Measurements from ENCODE around the gene PAOX. TPM values are rescaled to one million over a fixed set of nuclear protein-coding genes. Genes with fewer than 3 reads are reported as not detected.
A peak's percentile ranks its signal among the peaks of the same experiment; 100 is the strongest.

The PAOX gene
- total and polyA plus RNA-seq, 2 of the 13 experiments (the other 11 are each of a cell fraction or from before 2014, with no cell fraction given) = 0.49 to 0.77 TPM

DNA sequence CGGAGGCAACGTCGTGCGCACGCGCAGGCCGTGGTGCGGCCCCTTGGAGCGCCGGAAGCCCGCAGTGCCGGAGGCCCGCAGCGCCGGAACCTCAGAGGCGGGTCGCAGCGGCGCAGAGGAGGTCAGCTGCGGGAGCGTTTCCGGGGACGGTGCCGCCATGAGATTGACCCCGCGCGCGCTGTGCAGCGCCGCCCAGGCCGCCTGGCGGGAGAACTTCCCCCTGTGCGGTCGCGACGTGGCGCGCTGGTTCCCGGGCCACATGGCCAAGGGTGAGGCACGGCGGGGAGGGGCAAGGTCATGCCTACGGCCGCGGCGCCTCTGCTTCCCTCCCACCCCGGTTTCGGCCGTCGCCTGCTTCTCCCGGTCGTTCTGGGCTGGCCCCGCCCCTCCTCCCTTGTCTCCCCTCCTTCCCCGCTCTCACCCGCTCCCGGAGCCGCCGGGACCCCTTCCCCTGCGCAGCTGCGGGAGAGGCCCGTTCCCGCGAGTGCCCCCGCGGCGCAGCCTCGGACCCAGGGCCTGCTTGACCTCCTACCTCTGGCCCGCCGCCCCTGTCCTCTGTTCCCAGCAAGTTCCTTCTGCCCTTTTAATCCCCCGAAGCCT lies 15.1 kb downstream of the PAOX start, which contains the start of gene MTG1:
Gene MTG1, plus strand, starts transcription at position 94 of the 600 bp plus-strand sequence. Its CDS starts 64 bp downstream, at position 158.
- FAIRE-seq = no peak
- in situ Hi-C loops (cut with HindIII; ENCODE audit: extremely low pct_ligation_motif_present, low pct_unique_long_range_greater_than_20kb) (no loop called here), intact Hi-C loops (cut with micrococcal nuclease; ENCODE audit: unreplicated experiment) (loop anchor here (2.0 kb wide), 1 partner anchor 65 kb away; no protein-coding TSS in a partner anchor)
- Histone ChIP-seq H3K4me2 (ENCODE audit: low read depth, low read length) (peak within 1 kb of the TSS; percentile 76), H3K79me2 (ENCODE audit: insufficient read depth, low read length) (peaks cover 17% of the 10 kb centered on the region), H3K4me1 (ENCODE audit: insufficient read depth, low read length) (peaks cover 19% of the 10 kb centered on the region), H3K27ac (ENCODE audit: extremely low read length, insufficient read depth, low read length) (peak within 1 kb of the TSS; percentile 82), H3K4me3 (replicated peaks in 1 of 3; ENCODE audit: insufficient read depth in 1 of 3, low read depth in 2 of 3, low read length in 3 of 3) (peak within 1 kb of the TSS; percentile 69 to 84 (median 79)), H4K20me1 (ENCODE audit: insufficient read depth, low read length) (no peaks in the 10 kb centered on the region), H3K27me3 (ENCODE audit: control insufficient read depth in 1 of 2, insufficient read depth in 2 of 2, low read length in 2 of 2) (no peaks in the 10 kb centered on the region; a peak in 1 of 5 replicates), H3K36me3 (replicated peaks in 1 of 2; ENCODE audit: control insufficient read depth in 1 of 2, insufficient read depth in 2 of 2, low read length in 2 of 2) (peaks cover 0 to 21% of the 10 kb centered on the region in 2 experiments; a peak in 3 of 5 replicates), H2AFZ (ENCODE audit: low read length) (no peak within 1 kb of the TSS), H3K9ac (ENCODE audit: insufficient read depth, low read depth, low read length) (peak within 1 kb of the TSS; percentile 93), H3K9me3 (ENCODE audit: low read length) (no peaks in the 10 kb centered on the region)
- POLR2A ChIA-PET = interaction anchor here (0.7 to 3.5 kb wide), 7 partner anchors 8 to 47 kb away, joined by 3 to 21 read pairs (median 4); partner anchors contain the start of genes ECHS1, FUOM, PAOX and PRAP1
- DNase-seq (ENCODE audit: low spot score) = peak; percentile 87
- BruUV-seq (replicated peaks) = no TSS peak
- 1% methylated on average over 34 of the region's 69 CpGs for WGBS (ENCODE audit: low lambda C conversion rate)
- CTCF ChIA-PET (ENCODE audit: low intra/inter-chr PET ratio, low total read pairs) = no interaction called here
- peak; percentile 98 for ATAC-seq
- TF ChIP-seq ZNF136 (CRISPR knock-in tag; IDR thresholded peaks at IDR 0.05; ENCODE audit: low read depth) (no peak), BCL6 (CRISPR knock-in tag; IDR thresholded peaks at IDR 0.05) (peak; percentile 46; the same call in 1 of the 2 replicates), SKI (IDR thresholded peaks at IDR 0.05; ENCODE audit: partially characterized antibody) (peak; percentile 73), GPN1 (CRISPR knock-in tag; IDR thresholded peaks at IDR 0.05; ENCODE audit: borderline replicate concordance) (no peak), MAFG (CRISPR knock-in tag; IDR thresholded peaks at IDR 0.05) (no peak), SP1 (IDR thresholded peaks at IDR 0.05) (no peak), SP1 (CRISPR knock-in tag; IDR thresholded peaks at IDR 0.05) (peak; percentile 87; the same call in 1 of the 2 replicates), TAF15 (IDR thresholded peaks at IDR 0.05; ENCODE audit: low read depth, low read length, poor library complexity, severe bottlenecking) (no peak), YY1 (IDR thresholded peaks at IDR 0.05; ENCODE audit: insufficient read depth, insufficient replicate concordance, low read depth, low read length) (peak; percentile 92), SPEN (CRISPR knock-in tag; IDR thresholded peaks at IDR 0.05; ENCODE audit: low read depth) (peak; percentile 91), ZNF781 (CRISPR knock-in tag; IDR thresholded peaks at IDR 0.05; ENCODE audit: borderline replicate concordance, not compliant biosample characterization) (peak; percentile 72), ATRX (CRISPR knock-in tag; IDR thresholded peaks at IDR 0.05; ENCODE audit: borderline replicate concordance) (no peak), RARA (CRISPR knock-in tag; IDR thresholded peaks at IDR 0.05) (peak; percentile 65; the same call in 1 of the 2 replicates), ZNF776 (CRISPR knock-in tag; IDR thresholded peaks at IDR 0.05) (no peak), PHF8 (CRISPR knock-in tag; IDR thresholded peaks at IDR 0.05) (peak; percentile 97)
- TF ChIP-seq, protein P1, sequence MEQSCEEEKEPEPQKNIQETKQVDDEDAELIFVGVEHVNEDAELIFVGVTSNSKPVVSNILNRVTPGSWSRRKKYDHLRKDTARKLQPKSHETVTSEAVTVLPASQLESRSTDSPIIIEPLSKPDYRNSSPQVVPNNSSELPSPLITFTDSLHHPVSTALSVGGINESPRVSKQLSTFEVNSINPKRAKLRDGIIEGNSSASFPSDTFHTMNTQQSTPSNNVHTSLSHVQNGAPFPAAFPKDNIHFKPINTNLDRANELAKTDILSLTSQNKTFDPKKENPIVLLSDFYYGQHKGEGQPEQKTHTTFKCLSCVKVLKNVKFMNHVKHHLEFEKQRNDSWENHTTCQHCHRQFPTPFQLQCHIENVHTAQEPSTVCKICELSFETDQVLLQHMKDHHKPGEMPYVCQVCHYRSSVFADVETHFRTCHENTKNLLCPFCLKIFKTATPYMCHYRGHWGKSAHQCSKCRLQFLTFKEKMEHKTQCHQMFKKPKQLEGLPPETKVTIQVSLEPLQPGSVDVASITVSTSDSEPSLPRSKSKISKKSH (CRISPR knock-in tag; IDR thresholded peaks at IDR 0.05; ENCODE audit: borderline replicate concordance) = peak; percentile 67; the same call in 1 of the 2 replicates
- TF ChIP-seq, protein P2, sequence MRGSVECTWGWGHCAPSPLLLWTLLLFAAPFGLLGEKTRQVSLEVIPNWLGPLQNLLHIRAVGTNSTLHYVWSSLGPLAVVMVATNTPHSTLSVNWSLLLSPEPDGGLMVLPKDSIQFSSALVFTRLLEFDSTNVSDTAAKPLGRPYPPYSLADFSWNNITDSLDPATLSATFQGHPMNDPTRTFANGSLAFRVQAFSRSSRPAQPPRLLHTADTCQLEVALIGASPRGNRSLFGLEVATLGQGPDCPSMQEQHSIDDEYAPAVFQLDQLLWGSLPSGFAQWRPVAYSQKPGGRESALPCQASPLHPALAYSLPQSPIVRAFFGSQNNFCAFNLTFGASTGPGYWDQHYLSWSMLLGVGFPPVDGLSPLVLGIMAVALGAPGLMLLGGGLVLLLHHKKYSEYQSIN (CRISPR knock-in tag; IDR thresholded peaks at IDR 0.05; ENCODE audit: borderline replicate concordance) = no peak
- TF ChIP-seq, protein P3, sequence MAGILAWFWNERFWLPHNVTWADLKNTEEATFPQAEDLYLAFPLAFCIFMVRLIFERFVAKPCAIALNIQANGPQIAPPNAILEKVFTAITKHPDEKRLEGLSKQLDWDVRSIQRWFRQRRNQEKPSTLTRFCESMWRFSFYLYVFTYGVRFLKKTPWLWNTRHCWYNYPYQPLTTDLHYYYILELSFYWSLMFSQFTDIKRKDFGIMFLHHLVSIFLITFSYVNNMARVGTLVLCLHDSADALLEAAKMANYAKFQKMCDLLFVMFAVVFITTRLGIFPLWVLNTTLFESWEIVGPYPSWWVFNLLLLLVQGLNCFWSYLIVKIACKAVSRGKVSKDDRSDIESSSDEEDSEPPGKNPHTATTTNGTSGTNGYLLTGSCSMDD (CRISPR knock-in tag; IDR thresholded peaks at IDR 0.05) = no peak
- TF ChIP-seq, protein P4, sequence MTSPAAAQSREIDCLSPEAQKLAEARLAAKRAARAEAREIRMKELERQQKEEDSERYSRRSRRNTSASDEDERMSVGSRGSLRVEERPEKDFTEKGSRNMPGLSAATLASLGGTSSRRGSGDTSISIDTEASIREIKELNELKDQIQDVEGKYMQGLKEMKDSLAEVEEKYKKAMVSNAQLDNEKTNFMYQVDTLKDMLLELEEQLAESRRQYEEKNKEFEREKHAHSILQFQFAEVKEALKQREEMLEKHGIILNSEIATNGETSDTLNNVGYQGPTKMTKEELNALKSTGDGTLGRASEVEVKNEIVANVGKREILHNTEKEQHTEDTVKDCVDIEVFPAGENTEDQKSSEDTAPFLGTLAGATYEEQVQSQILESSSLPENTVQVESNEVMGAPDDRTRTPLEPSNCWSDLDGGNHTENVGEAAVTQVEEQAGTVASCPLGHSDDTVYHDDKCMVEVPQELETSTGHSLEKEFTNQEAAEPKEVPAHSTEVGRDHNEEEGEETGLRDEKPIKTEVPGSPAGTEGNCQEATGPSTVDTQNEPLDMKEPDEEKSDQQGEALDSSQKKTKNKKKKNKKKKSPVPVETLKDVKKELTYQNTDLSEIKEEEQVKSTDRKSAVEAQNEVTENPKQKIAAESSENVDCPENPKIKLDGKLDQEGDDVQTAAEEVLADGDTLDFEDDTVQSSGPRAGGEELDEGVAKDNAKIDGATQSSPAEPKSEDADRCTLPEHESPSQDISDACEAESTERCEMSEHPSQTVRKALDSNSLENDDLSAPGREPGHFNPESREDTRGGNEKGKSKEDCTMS (CRISPR knock-in tag; conservative IDR thresholded peaks at IDR 0.05) = no peak

Data from HepG2 (cell line).